ENCODE results near the gene HOXD10. TPM values are rescaled to one million over a fixed set of nuclear protein-coding genes. Genes with fewer than 3 reads are reported as not detected.

The HOXD10 gene
- total RNA-seq, 1 experiment from 2014 or later = not detected

GRCh38 chr2:176130957-176131847 lies 14.6 kb downstream of the HOXD10 start:
- POLR2A ChIA-PET = no interaction called here
- in situ Hi-C loops (cut with HindIII; ENCODE audit: low pct_unique_long_range_greater_than_20kb, low sequenced_read_pairs) = no loop called here
- peak overlapping the region in 1 of 2 experiments; percentile 31; a peak in 1 of 4 replicates for H3K4me3 ChIP-seq (ENCODE audit: low read depth in 2 of 2, low read length in 2 of 2)
- H3K4me1 ChIP-seq (ENCODE audit: control insufficient read depth, insufficient read depth, low read length) = peaks cover 21% of the 10 kb centered on the region
- H3K27me3 ChIP-seq (ENCODE audit: control insufficient read depth, insufficient read depth, low read length) = no peaks in the 10 kb centered on the region
- H3K36me3 ChIP-seq (ENCODE audit: control insufficient read depth, insufficient read depth, low read length) = no peaks in the 10 kb centered on the region
- DNase-seq (ENCODE audit: low read depth, low spot score) = no peak
- CTCF ChIA-PET = interaction anchor here (1.7 kb wide), 1 partner anchor 324 kb away, joined by 18 read pairs; no protein-coding TSS in a partner anchor
- TF ChIP-seq POLR2AphosphoS5 (IDR thresholded peaks at IDR 0.05; ENCODE audit: low read depth, low read length) (no peak), REST (IDR thresholded peaks at IDR 0.05; ENCODE audit: insufficient read depth in 1 of 2, low read depth in 2 of 2, low read length in 1 of 2) (no peak), CTCF (IDR thresholded peaks at IDR 0.05) (no peak)
- ATAC-seq = no peak
- no TSS peak for BruUV-seq (replicated peaks)
- H3K9me3 ChIP-seq (ENCODE audit: control insufficient read depth, insufficient read depth, low read depth, low read length) = no peaks in the 10 kb centered on the region
- no peak overlapping the region for H3K27ac ChIP-seq (ENCODE audit: low read length)
- intact Hi-C loops (cut with micrococcal nuclease; ENCODE audit: unreplicated experiment) = no loop called here

GRCh38 chr2:176131848-176132158 lies 15.2 kb downstream of the HOXD10 start:
- Histone ChIP-seq H3K4me1 (ENCODE audit: control insufficient read depth, insufficient read depth, low read length) (peaks cover 20% of the 10 kb centered on the region), H3K4me3 (ENCODE audit: low read depth in 2 of 2, low read length in 2 of 2) (peak overlapping the region; percentile 35 to 47; a peak in 3 of 4 replicates), H3K27me3 (ENCODE audit: control insufficient read depth, insufficient read depth, low read length) (no peaks in the 10 kb centered on the region), H3K36me3 (ENCODE audit: control insufficient read depth, insufficient read depth, low read length) (no peaks in the 10 kb centered on the region), H3K27ac (ENCODE audit: low read length) (peak overlapping the region; percentile 76), H3K9me3 (ENCODE audit: control insufficient read depth, insufficient read depth, low read depth, low read length) (no peaks in the 10 kb centered on the region)
- ChIA-PET CTCF (interaction anchor here (1.7 kb wide), 1 partner anchor 323 kb away, joined by 18 read pairs; no protein-coding TSS in a partner anchor), POLR2A (no interaction called here)
- intact Hi-C loops (cut with micrococcal nuclease; ENCODE audit: unreplicated experiment) (no loop called here), in situ Hi-C loops (cut with HindIII; ENCODE audit: low pct_unique_long_range_greater_than_20kb, low sequenced_read_pairs) (no loop called here)
- no TSS peak for BruUV-seq (replicated peaks)
- ATAC-seq (no peak), DNase-seq (ENCODE audit: low read depth, low spot score) (no peak)
- TF ChIP-seq SIN3A (IDR thresholded peaks at IDR 0.05; ENCODE audit: borderline replicate concordance, insufficient read depth, low read depth, low read length) (no peak), CTCF (IDR thresholded peaks at IDR 0.05) (no peak), POLR2AphosphoS5 (IDR thresholded peaks at IDR 0.05; ENCODE audit: low read depth, low read length) (no peak), TCF7L2 (IDR thresholded peaks at IDR 0.05; ENCODE audit: low read depth, low read length) (no peak), REST (IDR thresholded peaks at IDR 0.05; ENCODE audit: insufficient read depth in 1 of 2, low read depth in 2 of 2, low read length in 1 of 2) (no peak)

Data from Panc1 (cell line).